Stomach (tissue), 9 donors: ENCODE measurements around the gene CXCL12. TPM values are rescaled to one million over a fixed set of nuclear protein-coding genes. Genes with fewer than 3 reads are reported as not detected.

Experiments
- DNase-seq, 2 donors: peaks; one replicate each; pipeline versions ENCODE4 v3.0.0 to v3.0.0-alpha.2; 2013 to 2019
- H3K27ac ChIP-seq, 5 donors: fragments of 200-600 bp in 4 of 5; sonication (generic) in 4 of 5; one replicate each; pipeline ENCODE4 v1.5.1; 2013 to 2019; ENCODE audit warnings: mild to moderate bottlenecking in 1 of 5, moderate library complexity in 1 of 5
- H3K27me3 ChIP-seq, 3 donors: fragments of 200-600 bp; sonication (generic); one replicate each; pipeline ENCODE4 v1.5.1; 2017 to 2019; ENCODE audit warnings: mixed run types in 1 of 3
- H3K36me3 ChIP-seq, 4 donors: fragments of 200-600 bp; sonication (generic); 1 replicate in 3 of 4; 2 replicates in 1 of 4; pipeline ENCODE4 v1.5.1; 2016 to 2019
- H3K4me1 ChIP-seq, 4 donors: fragments of 200-600 bp; sonication (generic); one replicate each; pipeline ENCODE4 v1.5.1; 2016 to 2019
- H3K4me3 ChIP-seq, 4 donors: fragments of 200-600 bp; sonication (generic) in 3 of 4; one replicate each; pipeline ENCODE4 v1.5.1; 2016 to 2019; ENCODE audit warnings: mild to moderate bottlenecking in 1 of 4
- H3K9me3 ChIP-seq, 4 donors: fragments of 200-600 bp; sonication (generic); one replicate each; pipeline ENCODE4 v1.5.1; 2016 to 2019
- CTCF ChIP-seq, 7 experiments: fragments of 450-650 bp in 4 of 7; fragments of 200-600 bp in 3 of 7; sonication (generic) in 3 of 7; IDR thresholded peaks; one replicate each; pipeline ENCODE4 v1.5.1; 2016 to 2019; ENCODE audit warnings: antibody characterized with exemption in 7 of 7, control low read depth in 2 of 7, mild to moderate bottlenecking in 1 of 7
- EP300 ChIP-seq: sonication (generic); formaldehyde crosslinking; IDR thresholded peaks from one replicate; pipeline ENCODE4 v1.6.1; 2017; ENCODE audit warnings: antibody characterized with exemption
- POLR2A ChIP-seq, 4 donors: fragments of 450-650 bp; IDR thresholded peaks; one replicate each; pipeline ENCODE4 v1.6.1; 2016; ENCODE audit warnings: antibody characterized with exemption in 4 of 4, control low read depth in 2 of 4, mild to moderate bottlenecking in 1 of 4, moderate library complexity in 1 of 4
- POLR2AphosphoS5 ChIP-seq, 3 donors: sonication (generic); formaldehyde crosslinking; IDR thresholded peaks; one replicate each; pipeline ENCODE4 v1.6.1; 2016; ENCODE audit warnings: antibody characterized with exemption in 3 of 3
- WGBS, 5 donors: extraction: QIAGEN DNeasy Blood & Tissue Kit in 3 of 5; methylation state at CpG; one replicate each; pipeline versions ENCODE4 v1.1.5 to v1.1.7; 2013 to 2018; 5-methylcytosine and 5-hydroxymethylcytosine counted together
- intact Hi-C: fragments of 100-400 bp; cut with DNase I; formaldehyde crosslinking; loops from one replicate; pipeline ENCODE4 v1.15.1; 2023; ENCODE audit warnings: low total_unique reads
- polyA plus RNA-seq, 3 donors: library from polyadenylated mRNA; stranded (reverse); fragments of 200-250 nt; gene quantifications; one replicate each; pipeline ENCODE4 v1.2.3, GENCODE V29; 2013
- total RNA-seq, 5 donors: library from RNA; depleted of rRNA; stranded (reverse); fragments of >200 nt; gene quantifications; one replicate each; pipeline versions ENCODE4 v1.1.0 to v1.2.3, GENCODE V29; 2014 to 2016
- donor health status: healthy with polysubstance abuse.
- donor health status: Bipolar disorder and iron deficiency.
- donor health status: healthy.

CXCL12 gene
- total and polyA plus RNA-seq, 8 donors, result 5.8 to 52.3 (median 12.9) TPM

GRCh38 chr10:44355630-44356029 is 29.3 kb downstream of the CXCL12 start:
- Histone ChIP-seq H3K9me3 (no peaks in the 10 kb centered on the region), H3K4me1 (peaks cover 0 to 17% (median 6%) of the 10 kb centered on the region in 4 donors), H3K4me3 (no peak overlapping the region), H3K36me3 (no peaks in the 10 kb centered on the region), H3K27ac (no peak overlapping the region), H3K27me3 (no peaks in the 10 kb centered on the region)
- no peak for DNase-seq
- WGBS, 5 donors, result 71 to 86% (median 83%) methylated on average over 3 of the region's 3 CpGs
- TF ChIP-seq EP300 (no peak), POLR2A (IDR thresholded peaks at IDR 0.05) (no peak), CTCF (IDR thresholded peaks at IDR 0.05) (no peak), POLR2AphosphoS5 (IDR thresholded peaks at IDR 0.05) (no peak)
- intact Hi-C loops, result no loop called here

- Histone ChIP-seq H3K4me3 (no peak overlapping the region), H3K9me3 (no peaks in the 10 kb centered on the region), H3K36me3 (no peaks in the 10 kb centered on the region), H3K27ac (no peak overlapping the region), H3K27me3 (no peaks in the 10 kb centered on the region), H3K4me1 (peaks cover 0 to 17% (median 6%) of the 10 kb centered on the region in 4 donors)
- intact Hi-C loops, result no loop called here
- TF ChIP-seq EP300, result no peak
- no peak for TF ChIP-seq CTCF (IDR thresholded peaks at IDR 0.05)
- no peak for TF ChIP-seq POLR2A (IDR thresholded peaks at IDR 0.05)
- DNase-seq, result no peak
- 54 to 74% (median 69%) methylated on average over 2 of the region's 2 CpGs for WGBS, 5 donors
Observed at GRCh38 chr10:44354771-44355170, 30.1 kb downstream of the CXCL12 start.

- Histone ChIP-seq H3K4me3 (no peak overlapping the region), H3K9me3 (no peaks in the 10 kb centered on the region), H3K27ac (no peak overlapping the region), H3K4me1 (peaks cover 0 to 17% (median 6%) of the 10 kb centered on the region in 4 donors), H3K27me3 (no peaks in the 10 kb centered on the region), H3K36me3 (no peaks in the 10 kb centered on the region)
- intact Hi-C loops, result no loop called here
- WGBS, 5 donors, result 92 to 97% (median 96%) methylated on average over 7 of the region's 7 CpGs
- TF ChIP-seq POLR2AphosphoS5 (IDR thresholded peaks at IDR 0.05) (no peak), POLR2A (IDR thresholded peaks at IDR 0.05) (no peak), EP300 (no peak), CTCF (IDR thresholded peaks at IDR 0.05) (no peak)
- no peak for DNase-seq
Observed at GRCh38 chr10:44353721-44354120, 31.2 kb downstream of the CXCL12 start.

GRCh38 chr10:44353128-44353390 is 31.8 kb downstream of the CXCL12 start:
- peaks cover 0 to 11% (median 3%) of the 10 kb centered on the region in 4 donors for H3K4me1 ChIP-seq
- no peaks in the 10 kb centered on the region for H3K27me3 ChIP-seq
- no peak overlapping the region for H3K27ac ChIP-seq
- H3K4me3 ChIP-seq, result no peak overlapping the region
- H3K36me3 ChIP-seq, result no peaks in the 10 kb centered on the region
- no peak for DNase-seq
- TF ChIP-seq POLR2AphosphoS5 (IDR thresholded peaks at IDR 0.05), result no peak
- TF ChIP-seq EP300, result no peak
- TF ChIP-seq POLR2A (IDR thresholded peaks at IDR 0.05), result no peak
- TF ChIP-seq CTCF (IDR thresholded peaks at IDR 0.05), result no peak
- H3K9me3 ChIP-seq, result no peaks in the 10 kb centered on the region
- intact Hi-C loops, result no loop called here
- 88 to 98% (median 92%) methylated on average over 4 of the region's 4 CpGs for WGBS, 5 donors
